Fibroblast of gingiva (primary cell): ENCODE measurements around the gene NEAT1.

Source experiments
- DNase-seq: peaks from one replicate; pipeline ENCODE4 v3.0.0-alpha.2; 2011; ENCODE audit warnings: low read depth

NEAT1 gene

GRCh38 chr11:65479184-65480145 lies 56.9 kb downstream of the NEAT1 start:
- peak; percentile 89 for DNase-seq

- DNase-seq: no peak
These were observed 59.8 kb downstream of the NEAT1 start for GRCh38 chr11:65482306-65482850.

- DNase-seq: no peak
These were observed 63.3 kb downstream of the NEAT1 start for GRCh38 chr11:65485920-65486219.

- DNase-seq: no peak
These were observed 64.2 kb downstream of the NEAT1 start for GRCh38 chr11:65486570-65487466.

- peak; percentile 100 for DNase-seq
These were observed 65.1 kb downstream of the NEAT1 start for GRCh38 chr11:65487467-65488272.

GRCh38 chr11:65488273-65489034 lies 65.9 kb downstream of the NEAT1 start:
- DNase-seq: peak; percentile 66

GRCh38 chr11:65489035-65489705 lies 66.6 kb downstream of the NEAT1 start:
- peak; percentile 82 for DNase-seq

GRCh38 chr11:65489706-65490320 lies 67.2 kb downstream of the NEAT1 start:
- DNase-seq: peak; percentile 60

GRCh38 chr11:65491163-65491465 lies 68.5 kb downstream of the NEAT1 start:
- peak; percentile 11 for DNase-seq

GRCh38 chr11:65491614-65492386 lies 69.2 kb downstream of the NEAT1 start:
- DNase-seq: peak; percentile 95

GRCh38 chr11:65492387-65492636 lies 69.7 kb downstream of the NEAT1 start:
- no peak for DNase-seq

GRCh38 chr11:65492637-65493366 lies 70.2 kb downstream of the NEAT1 start:
- DNase-seq: peak; percentile 91

GRCh38 chr11:65493367-65494176 lies 71.0 kb downstream of the NEAT1 start:
- peak; percentile 93 for DNase-seq
